Kidney capillary endothelial cell (primary cell): Measurements from ENCODE around the gene SCAF8.
A peak's percentile ranks its signal among the peaks of the same experiment; 100 is the strongest.
"Not testable (repeated sequence)": the region's sequence is repeated elsewhere in the genome, so short reads cannot be mapped to it uniquely, and the experiment has no call there.

Experiments
- DNase-seq: peaks from one replicate; pipeline ENCODE4 v3.0.0-alpha.2; 2018; ENCODE audit warnings: low spot score

The SCAF8 gene

DNA sequence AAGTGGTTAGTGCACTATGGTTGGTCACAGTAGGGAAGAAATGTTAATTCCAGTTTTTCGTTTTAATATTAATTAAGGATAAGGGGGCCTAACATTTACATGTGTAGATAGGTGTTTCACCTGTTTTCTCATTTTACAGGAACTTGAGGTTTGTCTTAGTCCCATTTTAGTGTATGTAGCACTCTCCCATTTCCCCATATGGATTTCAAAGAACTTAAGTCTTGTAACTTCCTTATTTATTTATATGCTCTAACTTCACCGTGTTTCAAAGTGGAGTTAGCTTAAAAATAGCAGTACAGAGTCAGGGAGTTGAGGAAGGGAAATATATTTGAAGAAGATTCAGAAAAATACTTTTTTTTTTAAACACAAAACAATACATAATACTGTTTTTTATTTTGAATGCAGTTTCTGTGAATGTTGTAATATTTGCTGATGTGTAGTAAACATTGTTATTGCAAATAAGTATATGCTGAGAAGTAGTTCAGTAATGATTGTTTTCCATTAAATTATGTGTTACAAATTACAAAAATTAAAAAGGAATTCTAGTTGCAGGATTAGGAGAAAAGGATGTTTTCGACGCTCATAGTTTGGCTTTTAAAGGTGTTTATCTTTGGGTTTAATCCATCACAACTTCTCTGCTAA lies 3.5 kb downstream of the SCAF8 start:
- DNase-seq, result no peak

GRCh38 chr6:154737424-154737823 lies 4.2 kb downstream of the SCAF8 start:
- DNase-seq, result no peak

- peak; percentile 30 for DNase-seq
These were observed 5.3 kb downstream of the SCAF8 start for GRCh38 chr6:154738551-154738961.

DNA sequence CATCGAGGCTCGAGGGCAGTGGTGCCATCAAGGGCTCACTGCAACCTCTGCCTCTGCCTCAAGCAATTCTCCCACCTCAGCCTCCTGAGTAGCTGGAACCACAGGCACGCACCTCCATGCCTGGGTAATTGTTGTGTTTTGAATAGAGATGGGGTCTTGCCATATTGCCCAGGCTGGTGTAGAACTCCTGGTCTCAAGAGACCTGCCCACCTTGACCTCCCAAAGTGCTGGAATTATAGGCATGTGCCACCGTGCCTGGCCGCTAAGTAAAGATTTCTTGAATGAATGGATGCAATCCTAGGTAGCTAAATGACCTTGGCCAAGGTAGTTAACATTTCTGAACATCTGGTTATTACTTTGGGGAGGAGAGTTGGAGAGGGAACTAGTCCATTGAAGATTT lies 7.4 kb downstream of the SCAF8 start:
- no peak for DNase-seq

- DNase-seq, result no peak
These were observed 9.7 kb downstream of the SCAF8 start for GRCh38 chr6:154742891-154743290.

- not testable (repeated sequence) for DNase-seq
These were observed 11.0 kb downstream of the SCAF8 start for GRCh38 chr6:154744029-154744745.

- no peak for DNase-seq
These were observed 12.0 kb downstream of the SCAF8 start for GRCh38 chr6:154745243-154745642.

DNA sequence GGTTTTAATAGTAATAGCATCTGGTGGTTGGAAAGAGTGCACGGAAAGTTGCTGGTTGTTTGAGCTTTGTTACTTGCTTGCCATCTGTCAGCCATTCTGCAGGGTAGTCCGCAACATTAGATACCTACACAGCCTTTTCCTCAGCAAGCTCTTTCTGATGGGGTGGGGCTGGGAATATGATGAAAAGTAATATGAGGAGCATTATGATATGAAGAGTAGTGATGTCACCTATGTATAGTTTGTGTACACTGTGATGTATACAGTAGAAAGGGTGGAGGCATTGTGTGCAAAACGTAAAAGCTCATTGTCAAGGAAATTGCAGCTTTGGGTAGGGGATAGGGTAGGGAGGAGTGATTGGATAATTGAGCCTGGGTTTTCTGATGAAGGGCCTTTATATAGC lies 16.1 kb downstream of the SCAF8 start:
- no peak for DNase-seq

DNA sequence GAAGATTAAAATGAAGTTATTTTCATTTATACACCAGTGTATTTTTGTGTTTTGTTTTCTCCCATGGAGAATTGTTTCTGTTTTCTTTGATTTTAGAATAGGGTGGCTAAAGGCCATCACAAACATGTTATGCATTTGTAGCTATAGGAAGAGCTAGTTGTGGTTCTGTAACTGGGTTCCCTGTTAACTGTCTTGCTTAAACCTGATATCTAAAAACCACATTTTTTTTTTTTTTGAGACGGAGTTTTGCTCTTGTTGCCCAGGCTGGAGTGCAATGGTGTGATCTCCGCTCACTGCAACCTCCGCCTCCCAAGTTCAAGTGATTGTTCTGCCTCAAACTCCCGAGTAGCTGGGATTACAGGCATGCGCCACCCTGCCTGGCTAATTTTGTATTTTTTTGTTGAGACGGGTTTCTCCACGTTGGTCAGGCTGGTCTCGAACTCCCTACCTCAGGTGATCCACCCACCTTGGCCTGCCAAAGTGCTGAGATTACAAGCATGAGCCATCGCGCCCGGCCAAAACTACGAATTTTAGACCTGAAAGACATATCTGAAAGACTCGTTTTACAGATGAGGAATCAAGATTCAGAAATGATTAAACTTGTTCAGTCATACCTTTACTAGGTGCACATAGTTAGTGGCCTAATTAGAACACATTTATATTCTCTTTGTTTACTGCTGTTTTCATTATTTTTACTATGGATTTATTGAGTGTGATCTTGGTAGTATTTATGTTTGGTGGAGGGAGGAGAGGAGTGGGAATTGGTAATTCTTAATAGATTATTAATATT lies 18.0 kb downstream of the SCAF8 start:
- no peak for DNase-seq

DNA sequence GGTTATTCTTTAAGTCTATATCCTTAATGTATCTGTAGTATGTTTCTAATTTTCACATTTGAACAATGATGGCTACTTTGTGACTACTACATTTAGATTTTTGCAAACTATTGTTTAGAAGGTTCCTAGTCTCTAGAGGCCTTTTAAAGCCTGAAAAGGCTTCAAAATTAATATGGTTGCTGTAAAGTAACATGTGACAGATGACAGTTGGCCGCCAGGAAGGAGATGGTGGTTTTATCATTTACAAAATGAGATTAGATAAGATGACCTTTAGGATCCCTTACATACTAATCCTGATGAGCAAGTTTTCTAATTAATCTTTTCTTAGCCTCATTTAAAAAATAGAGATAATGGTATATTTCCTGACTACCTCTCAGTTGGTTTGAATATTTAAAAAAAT lies 18.8 kb downstream of the SCAF8 start:
- DNase-seq, result no peak

DNA sequence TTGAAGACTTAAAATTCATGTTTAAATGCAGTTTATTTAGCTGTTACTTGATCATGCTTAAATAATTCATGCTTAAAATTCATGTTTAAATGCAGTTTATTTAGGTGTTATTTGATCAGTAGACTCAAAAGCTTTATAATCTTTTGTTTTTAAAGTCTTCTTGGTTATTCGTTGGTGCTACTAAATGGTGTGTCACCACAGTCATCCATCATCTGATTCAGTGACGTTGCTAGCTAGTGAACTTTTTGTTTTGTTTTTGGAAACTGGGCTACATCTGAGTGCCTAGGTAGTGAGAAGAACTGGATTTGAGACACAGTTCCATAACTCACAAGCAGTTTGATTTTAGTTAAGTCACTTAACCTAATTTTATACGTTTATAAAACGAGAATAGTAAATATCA lies 20.9 kb downstream of the SCAF8 start:
- peak; percentile 30 for DNase-seq

DNA sequence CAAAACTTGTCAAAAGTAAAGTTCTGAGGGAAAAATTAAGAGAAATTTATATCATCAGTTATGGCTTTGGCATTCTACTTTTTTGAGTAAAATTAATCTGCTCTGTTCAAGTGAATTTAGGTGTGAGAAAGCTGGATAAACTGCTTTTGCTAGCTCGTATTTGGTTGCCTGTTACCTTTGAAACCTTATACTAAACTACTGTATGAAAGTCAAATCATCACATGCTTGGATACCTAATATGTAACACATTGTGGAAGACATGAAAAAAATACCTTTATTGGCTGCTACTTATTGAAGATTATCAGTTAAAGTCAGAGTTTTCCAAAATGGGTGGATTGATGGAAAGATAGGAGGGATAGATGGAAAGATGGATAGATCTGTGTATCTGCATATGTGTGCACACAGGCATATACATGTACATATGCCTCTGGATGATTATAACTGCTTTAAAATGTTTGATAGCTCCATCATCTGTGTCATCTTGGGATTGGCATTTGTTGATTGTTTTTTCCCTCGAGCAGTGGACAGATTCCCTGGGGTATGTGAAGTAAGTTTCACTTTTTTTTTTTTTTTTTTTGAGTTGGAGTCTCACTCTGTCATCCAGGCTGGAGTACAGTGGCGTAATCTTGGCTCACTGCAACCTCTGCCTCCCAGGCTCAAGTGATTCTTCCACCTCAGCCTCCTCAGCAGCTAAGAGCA lies 24.3 kb downstream of the SCAF8 start:
- no peak for DNase-seq

DNA sequence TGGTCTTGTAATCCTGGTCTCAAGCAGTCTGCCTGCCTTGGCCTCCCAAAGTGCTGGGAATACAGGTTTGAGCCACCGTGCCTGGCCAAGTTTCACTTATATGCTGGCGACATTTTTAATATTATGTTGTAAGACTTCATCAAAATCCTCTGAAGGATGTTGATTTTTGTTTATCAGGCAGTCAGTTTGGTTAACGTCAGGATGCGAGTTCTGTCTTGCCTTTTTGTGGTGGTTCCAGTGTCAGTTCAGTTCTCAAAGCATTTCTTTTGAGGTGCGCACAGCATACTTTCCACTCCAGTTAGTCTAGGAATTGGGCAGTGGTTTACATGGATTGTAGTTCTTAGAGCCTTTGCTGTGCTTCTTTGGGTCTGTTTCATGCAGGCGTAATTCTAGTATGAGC lies 24.9 kb downstream of the SCAF8 start:
- no peak for DNase-seq

DNA sequence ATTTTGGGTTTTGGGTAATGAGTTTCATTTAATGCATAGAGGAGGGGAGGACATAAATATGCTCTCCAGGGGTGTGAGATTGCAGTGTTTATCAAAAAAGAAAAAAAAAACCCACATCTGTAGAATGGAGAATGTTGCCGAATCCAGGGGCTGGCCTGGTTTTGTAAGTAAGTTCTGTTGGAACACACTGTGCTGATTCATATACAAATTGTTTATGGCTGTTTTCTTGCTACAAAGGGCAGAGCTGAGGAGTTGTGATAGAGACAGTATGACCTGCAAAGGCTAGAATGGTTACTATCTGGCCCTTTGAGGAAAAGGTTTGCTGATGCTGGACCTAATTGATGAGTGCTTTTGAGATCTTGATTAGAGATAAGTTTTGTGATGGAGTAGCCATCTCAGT lies 30.4 kb downstream of the SCAF8 start:
- no peak for DNase-seq

GRCh38 chr6:154765273-154765672 lies 32.1 kb downstream of the SCAF8 start:
- DNase-seq, result no peak

GRCh38 chr6:154766288-154766687 lies 33.1 kb downstream of the SCAF8 start:
- no peak for DNase-seq

GRCh38 chr6:154767003-154767723 lies 33.9 kb downstream of the SCAF8 start:
- DNase-seq, result no peak

- DNase-seq, result no peak
These were observed 35.1 kb downstream of the SCAF8 start for GRCh38 chr6:154768280-154768679.

GRCh38 chr6:154773610-154774089 lies 40.4 kb downstream of the SCAF8 start:
- DNase-seq, result no peak

DNA sequence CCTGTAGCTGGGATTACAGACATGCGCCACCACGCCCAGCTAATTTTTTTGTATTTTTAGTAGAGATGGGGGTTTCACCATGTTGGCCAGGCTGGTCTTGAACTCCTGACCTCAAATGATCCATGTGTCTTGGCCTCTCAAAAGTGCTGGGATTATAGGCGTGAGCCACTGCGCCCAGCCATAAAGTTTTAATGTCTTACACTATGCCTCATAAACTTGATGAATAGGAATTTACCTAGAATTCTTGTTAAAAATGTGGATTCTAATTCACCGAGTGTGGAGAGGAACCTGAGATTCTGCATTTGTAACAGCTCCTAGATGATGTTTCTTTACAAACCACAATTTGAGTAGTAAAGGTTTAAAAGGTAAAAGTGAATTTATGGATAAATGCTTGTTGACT lies 45.9 kb downstream of the SCAF8 start:
- not testable (repeated sequence) for DNase-seq

DNA sequence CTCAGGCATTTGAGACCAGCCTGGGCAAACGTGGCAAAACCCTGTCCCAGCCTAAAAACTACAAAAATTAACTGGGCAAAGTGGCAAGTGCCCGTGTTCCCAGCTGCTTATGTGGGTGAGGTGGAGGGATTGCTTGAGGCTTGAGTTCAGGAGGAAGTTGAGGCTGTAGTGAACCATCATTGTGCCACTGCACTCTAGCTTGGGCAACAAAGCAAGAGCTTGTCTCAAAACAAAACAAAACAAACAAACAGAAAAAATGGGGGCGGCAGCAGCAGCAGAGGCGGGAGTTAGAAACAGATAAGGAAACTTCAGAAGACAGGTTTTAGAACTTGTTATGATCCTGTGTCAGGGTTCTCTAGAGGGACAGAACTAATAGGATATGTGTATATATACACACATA lies 49.0 kb downstream of the SCAF8 start:
- no peak for DNase-seq

GRCh38 chr6:154783229-154783628 lies 50.0 kb downstream of the SCAF8 start:
- no peak for DNase-seq
